HCT116 (cell line): Measurements from ENCODE around the gene CLIC4. TPM values are rescaled to one million over a fixed set of nuclear protein-coding genes. Genes with fewer than 3 reads are reported as not detected.

ENCODE experiments used
- ATAC-seq: fragments of 200-7000 bp; cut with Tn5 transposase; 2 replicates; pipeline ENCODE4 v1.9.1; 2020; ENCODE audit warnings: mild to moderate bottlenecking, moderate library complexity
- BruUV-seq: library from RNA; stranded (reverse); fragments of 400-500 nt; replicated peaks from 2 replicates; lab custom pipeline; 2021; lab: Mats Ljungman, UMichigan
- CTCF ChIA-PET: fragments of 300-600 bp; sonication (Branson Sonifier 250); formaldehyde crosslinking; loops from one replicate; lab custom pipeline; 2021; ENCODE audit warnings: antibody characterized with exemption; lab: Charles Lee
- POLR2A ChIA-PET: fragments of 300-600, 350-600 bp; sonication (Branson Sonifier 250); formaldehyde crosslinking; loops from one replicate; lab custom pipeline; 2021; ENCODE audit warnings: antibody characterized with exemption; lab: Charles Lee
- RAD21 ChIA-PET, 2 experiments: fragments of 300-600 bp; sonication (Branson Sonifier 250); formaldehyde crosslinking; loops; one replicate each; lab custom pipeline; 2023; ENCODE audit warnings: low total read pairs in 2 of 2; ENCODE audit not compliant: uncharacterized antibody in 2 of 2, unreplicated experiment in 2 of 2, low non-redundant PET in 1 of 2; lab: Charles Lee
- DNase-seq: peaks from one replicate; pipeline ENCODE4 v3.0.0-alpha.2; 2010; ENCODE audit warnings: low read depth, low spot score
- H2AFZ ChIP-seq: fragments of 200-600 bp; shearing (Covaris generic), sonication (generic); 2 replicates; pipeline ENCODE4 v1.6.1; 2017; ENCODE audit warnings: low read depth, mixed run types, mixed read lengths, antibody characterized with exemption, low read length; ENCODE audit not compliant: poor library complexity, severe bottlenecking
- H3K27ac ChIP-seq: 2 replicates; pipeline ENCODE4 v1.5.1; 2012; ENCODE audit warnings: low read depth, low read length
- H3K27me3 ChIP-seq: fragments of 200-600 bp; sonication (generic); 2 replicates; pipeline ENCODE4 v1.6.1; 2016; ENCODE audit warnings: mixed run types, low read length, mixed read lengths; ENCODE audit not compliant: insufficient read depth
- H3K36me3 ChIP-seq, 2 experiments: fragments of 200-500 bp in 1 of 2; fragments of 200-600 bp in 1 of 2; sonication (Bioruptor generic) in 1 of 2; sonication (generic) in 1 of 2; 2 replicates each; pipeline versions ENCODE4 v1.5.1 to v1.6.1; 2014 to 2016; ENCODE audit warnings: low read length in 2 of 2, inconsistent platforms in 1 of 2, mixed read lengths in 1 of 2, mixed run types in 1 of 2; ENCODE audit not compliant: insufficient read depth in 2 of 2, control insufficient read depth in 1 of 2
- H3K4me1 ChIP-seq, 2 experiments: fragments of 200-600 bp in 1 of 2; sonication (generic) in 1 of 2; 2 replicates each; pipeline versions ENCODE4 v1.5.1 to v1.6.1; 2012 to 2017; ENCODE audit warnings: low read length in 2 of 2, inconsistent platforms in 1 of 2, mild to moderate bottlenecking in 1 of 2, mixed read lengths in 1 of 2, mixed run types in 1 of 2, moderate library complexity in 1 of 2; ENCODE audit not compliant: insufficient read depth in 2 of 2, control insufficient read depth in 1 of 2
- H3K4me2 ChIP-seq: fragments of 200-600 bp; sonication (generic); 2 replicates; pipeline ENCODE4 v1.6.1; 2017; ENCODE audit warnings: mixed run types, low read length, mixed read lengths
- H3K4me3 ChIP-seq, 2 experiments: fragments of 200-600 bp in 1 of 2; sonication (generic) in 1 of 2; replicated peaks in 1 of 2; 2 replicates each; pipeline ENCODE4 v1.5.1; 2011 to 2016; ENCODE audit warnings: low read length in 2 of 2, control low read depth in 1 of 2, low read depth in 1 of 2, mild to moderate bottlenecking in 1 of 2, mixed read lengths in 1 of 2, mixed run types in 1 of 2
- H3K79me2 ChIP-seq: fragments of 200-600 bp; sonication (generic); 2 replicates; pipeline ENCODE4 v1.6.1; 2017; ENCODE audit warnings: mild to moderate bottlenecking, mixed run types, low read length, moderate library complexity, mixed read lengths; ENCODE audit not compliant: insufficient read depth
- H3K9ac ChIP-seq: fragments of 200-600 bp; sonication (generic); 2 replicates; pipeline ENCODE4 v1.6.1; 2016; ENCODE audit warnings: low read length, mixed read lengths
- H3K9me2 ChIP-seq: fragments of 200-600 bp; sonication (generic), shearing (Covaris generic); 2 replicates; pipeline ENCODE4 v1.6.1; 2017; ENCODE audit warnings: mixed run types, mild to moderate bottlenecking, moderate library complexity; ENCODE audit not compliant: insufficient read depth
- H3K9me3 ChIP-seq, 2 experiments: fragments of 200-500 bp in 1 of 2; fragments of 200-600 bp in 1 of 2; sonication (Bioruptor generic) in 1 of 2; sonication (generic) in 1 of 2; 2 replicates each; pipeline ENCODE4 v1.6.1; 2014 to 2017; ENCODE audit warnings: low read length in 2 of 2, mixed read lengths in 2 of 2, inconsistent platforms in 1 of 2, low read depth in 1 of 2, mild to moderate bottlenecking in 1 of 2, mixed run types in 1 of 2, moderate library complexity in 1 of 2; ENCODE audit not compliant: control insufficient read depth in 1 of 2, insufficient read depth in 1 of 2
- H4K20me1 ChIP-seq: fragments of 200-600 bp; sonication (generic), shearing (Covaris generic); 2 replicates; pipeline ENCODE4 v1.6.1; 2017; ENCODE audit warnings: mixed run types, mild to moderate bottlenecking, moderate library complexity; ENCODE audit not compliant: insufficient read depth
- ATF3 ChIP-seq: IDR thresholded peaks from 2 replicates; pipeline ENCODE4 v1.6.1; 2012
- CBX3 ChIP-seq: IDR thresholded peaks from 2 replicates; pipeline ENCODE4 v1.6.1; 2012; ENCODE audit warnings: low read depth
- EGR1 ChIP-seq: IDR thresholded peaks from 2 replicates; pipeline ENCODE4 v1.6.1; 2012; ENCODE audit warnings: low read depth
- ELF1 ChIP-seq: IDR thresholded peaks from 2 replicates; pipeline ENCODE4 v1.6.1; 2012; ENCODE audit warnings: low read depth, borderline replicate concordance
- EZH2 ChIP-seq: fragments of 200-600 bp; sonication (generic); IDR thresholded peaks from 2 replicates; pipeline ENCODE4 v1.6.1; 2017; ENCODE audit warnings: antibody characterized with exemption, mixed run types
- FOSL1 ChIP-seq: IDR thresholded peaks from 2 replicates; pipeline ENCODE4 v1.6.1; 2012; ENCODE audit warnings: low read depth
- POLR2A ChIP-seq: IDR thresholded peaks from 2 replicates; pipeline ENCODE4 v1.7.0; 2011; ENCODE audit warnings: borderline replicate concordance; ENCODE audit not compliant: insufficient read depth, insufficient read length; ENCODE audit errors: extremely low read depth
- POLR2AphosphoS5 ChIP-seq: IDR thresholded peaks from 2 replicates; pipeline ENCODE4 v1.6.1; 2011; ENCODE audit warnings: mild to moderate bottlenecking, low read depth, low read length, moderate library complexity
- SIN3A ChIP-seq: IDR thresholded peaks from 2 replicates; pipeline ENCODE4 v1.6.1; 2012; ENCODE audit warnings: low read depth
- SP1 ChIP-seq: IDR thresholded peaks from 2 replicates; pipeline ENCODE4 v1.6.1; 2012; ENCODE audit warnings: low read depth
- SRF ChIP-seq: IDR thresholded peaks from 2 replicates; pipeline ENCODE4 v1.6.1; 2012; ENCODE audit warnings: low read depth
- ZFX ChIP-seq: fragments of 450-650 bp; IDR thresholded peaks from 2 replicates; pipeline ENCODE4 v1.6.1; 2017
- ZNF274 ChIP-seq: fragments of 200-500 bp; sonication (Bioruptor generic); IDR thresholded peaks from 2 replicates; pipeline ENCODE4 v1.6.1; 2014; ENCODE audit warnings: mild to moderate bottlenecking, low read depth, low read length, inconsistent platforms
- intact Hi-C: fragments of 100-400 bp; cut with micrococcal nuclease; formaldehyde crosslinking; loops from 2 replicates; pipeline ENCODE4 v1.10.0; 2022
- total RNA-seq: library from RNA; stranded (reverse); gene quantifications from one replicate; pipeline ENCODE4 v1.2.1, GENCODE V29; 2021; ENCODE audit not compliant: unreplicated experiment

Gene CLIC4
- total RNA-seq, 1 experiment from 2014 or later: 77.2 TPM

GRCh38 chr1:24744911-24745710 lies at the start of gene CLIC4 (continued):
- TF ChIP-seq POLR2A (peak; percentile 42), CBX3 (peak; percentile 74), SRF (no peak; the same call in 1 of the 2 replicates), SP1 (peak; percentile 93), FOSL1 (no peak), ELF1 (no peak), ZFX (no peak), SIN3A (peak; percentile 89), EZH2 (no peak)

- H3K27ac ChIP-seq: no peak overlapping the region
- no TSS peak for BruUV-seq
- no peak for DNase-seq
- no peak overlapping the region for H3K9ac ChIP-seq
- ATAC-seq: no peak
- H3K4me1 ChIP-seq: no peaks in the 10 kb centered on the region
- no peaks in the 10 kb centered on the region for H3K9me3 ChIP-seq
- no peaks in the 10 kb centered on the region for H3K9me2 ChIP-seq
- TF ChIP-seq EGR1: no peak
- no peak for TF ChIP-seq POLR2AphosphoS5
- TF ChIP-seq ATF3: no peak
- no peak for TF ChIP-seq ZNF274
- TF ChIP-seq, all 23 proteins: peak for 0
- Histone ChIP-seq H2AFZ (no peak overlapping the region), H3K4me3 (no peak overlapping the region), H3K36me3 (no peaks in the 10 kb centered on the region), H3K4me2 (no peak overlapping the region), H4K20me1 (no peaks in the 10 kb centered on the region), H3K27me3 (no peaks in the 10 kb centered on the region), H3K79me2 (no peaks in the 10 kb centered on the region)
- intact Hi-C loops: no loop called here
- ChIA-PET POLR2A (no interaction called here), RAD21 (no interaction called here), CTCF (interaction anchor here (1.0 kb wide), 1 partner anchor 134 kb away, joined by 3 read pairs; no protein-coding TSS in a partner anchor)
These were observed 49.0 kb upstream of the CLIC4 start for GRCh38 chr1:24696041-24696755.
